HUES6 (cell line): ENCODE results near the gene NEK1.

Experiments used
- H3K27ac ChIP-seq: 2 replicates; pipeline ENCODE4 v1.7.0; 2013; ENCODE audit warnings: low read depth, mild to moderate bottlenecking, low read length, inconsistent platforms
- H3K27me3 ChIP-seq: 2 replicates; pipeline ENCODE4 v1.6.1; 2013; ENCODE audit warnings: low read length; ENCODE audit not compliant: control insufficient read depth, insufficient read depth
- H3K36me3 ChIP-seq: 2 replicates; pipeline ENCODE4 v1.6.1; 2013; ENCODE audit warnings: low read length; ENCODE audit not compliant: control insufficient read depth, insufficient read depth
- H3K4me1 ChIP-seq: 2 replicates; pipeline ENCODE4 v1.6.1; 2013; ENCODE audit warnings: low read length; ENCODE audit not compliant: control insufficient read depth, insufficient read depth
- H3K4me3 ChIP-seq: 2 replicates; pipeline ENCODE4 v1.5.1; 2013; ENCODE audit warnings: low read depth, low read length
- H3K9ac ChIP-seq: one replicate; pipeline ENCODE4 v1.6.1; 2013; ENCODE audit warnings: mild to moderate bottlenecking, low read length
- H3K9me3 ChIP-seq: 2 replicates; pipeline ENCODE4 v1.6.1; 2013; ENCODE audit warnings: low read depth, low read length; ENCODE audit not compliant: control insufficient read depth, insufficient read depth

Gene NEK1

GRCh38 chr4:169399976-169400767 is 212.2 kb downstream of the NEK1 start:
- no peaks in the 10 kb centered on the region for H3K27me3 ChIP-seq
- H3K4me3 ChIP-seq, result no peak overlapping the region
- H3K27ac ChIP-seq, result no peak overlapping the region
- H3K9me3 ChIP-seq, result no peaks in the 10 kb centered on the region
- no peak overlapping the region for H3K9ac ChIP-seq
- peaks cover 6% of the 10 kb centered on the region for H3K4me1 ChIP-seq
- H3K36me3 ChIP-seq, result no peaks in the 10 kb centered on the region

GRCh38 chr4:169398316-169398715 is 214.1 kb downstream of the NEK1 start:
- no peak overlapping the region for H3K9ac ChIP-seq

GRCh38 chr4:169397762-169398161 is 214.6 kb downstream of the NEK1 start:
- H3K9ac ChIP-seq, result no peak overlapping the region

More at GRCh38 chr4:169398316-169398715, 214.1 kb downstream of the NEK1 start:
- Histone ChIP-seq H3K9me3 (no peaks in the 10 kb centered on the region), H3K27me3 (no peaks in the 10 kb centered on the region), H3K36me3 (no peaks in the 10 kb centered on the region), H3K4me1 (no peaks in the 10 kb centered on the region), H3K4me3 (no peak overlapping the region), H3K27ac (no peak overlapping the region)

GRCh38 chr4:169385376-169385775 is 227.0 kb downstream of the NEK1 start:
- no peak overlapping the region for H3K9ac ChIP-seq
- H3K4me1 ChIP-seq, result no peaks in the 10 kb centered on the region
- no peak overlapping the region for H3K27ac ChIP-seq
- no peaks in the 10 kb centered on the region for H3K36me3 ChIP-seq
- H3K27me3 ChIP-seq, result no peaks in the 10 kb centered on the region
- no peak overlapping the region for H3K4me3 ChIP-seq
- 0 out of 2 replicates have a peak, but pooled peaks cover 3% of the 10 kb centered on the region for H3K9me3 ChIP-seq

More at GRCh38 chr4:169397762-169398161, 214.6 kb downstream of the NEK1 start:
- no peak overlapping the region for H3K27ac ChIP-seq
- H3K36me3 ChIP-seq, result no peaks in the 10 kb centered on the region
- H3K4me1 ChIP-seq, result no peaks in the 10 kb centered on the region
- H3K9me3 ChIP-seq, result no peaks in the 10 kb centered on the region
- H3K27me3 ChIP-seq, result no peaks in the 10 kb centered on the region
- H3K4me3 ChIP-seq, result no peak overlapping the region

- Histone ChIP-seq H3K27ac (no peak overlapping the region), H3K9ac (no peak overlapping the region), H3K27me3 (no peaks in the 10 kb centered on the region), H3K4me3 (no peak overlapping the region), H3K9me3 (0 out of 2 replicates have a peak, but pooled peaks cover 5% of the 10 kb centered on the region), H3K36me3 (no peaks in the 10 kb centered on the region), H3K4me1 (no peaks in the 10 kb centered on the region)
Observed at GRCh38 chr4:169384779-169385178, 227.6 kb downstream of the NEK1 start.

- no peaks in the 10 kb centered on the region for H3K27me3 ChIP-seq
- no peak overlapping the region for H3K27ac ChIP-seq
- H3K4me1 ChIP-seq, result no peaks in the 10 kb centered on the region
- H3K36me3 ChIP-seq, result no peaks in the 10 kb centered on the region
- peaks cover 6% of the 10 kb centered on the region for H3K9me3 ChIP-seq
- no peak overlapping the region for H3K9ac ChIP-seq
- no peak overlapping the region for H3K4me3 ChIP-seq
Observed at GRCh38 chr4:169383724-169384123, 228.7 kb downstream of the NEK1 start.

GRCh38 chr4:169379688-169380087 is 232.7 kb downstream of the NEK1 start:
- Histone ChIP-seq H3K4me1 (no peaks in the 10 kb centered on the region), H3K4me3 (no peak overlapping the region), H3K27ac (no peak overlapping the region), H3K9ac (no peak overlapping the region), H3K36me3 (no peaks in the 10 kb centered on the region), H3K27me3 (no peaks in the 10 kb centered on the region), H3K9me3 (peaks cover 25% of the 10 kb centered on the region)

- Histone ChIP-seq H3K9me3 (peaks cover 25% of the 10 kb centered on the region), H3K9ac (no peak overlapping the region), H3K27ac (no peak overlapping the region), H3K36me3 (no peaks in the 10 kb centered on the region), H3K4me3 (no peak overlapping the region), H3K4me1 (no peaks in the 10 kb centered on the region), H3K27me3 (no peaks in the 10 kb centered on the region)
Observed at GRCh38 chr4:169377367-169377766, 235.0 kb downstream of the NEK1 start.

- Histone ChIP-seq H3K36me3 (no peaks in the 10 kb centered on the region), H3K27me3 (no peaks in the 10 kb centered on the region), H3K27ac (no peak overlapping the region), H3K9ac (no peak overlapping the region), H3K9me3 (peaks cover 25% of the 10 kb centered on the region), H3K4me3 (no peak overlapping the region), H3K4me1 (no peaks in the 10 kb centered on the region)
Observed at GRCh38 chr4:169376421-169376820, 236.0 kb downstream of the NEK1 start.

GRCh38 chr4:169372791-169373190 is 239.6 kb downstream of the NEK1 start:
- Histone ChIP-seq H3K9me3 (peaks cover 12% of the 10 kb centered on the region), H3K9ac (no peak overlapping the region), H3K4me1 (no peaks in the 10 kb centered on the region), H3K4me3 (no peak overlapping the region), H3K27me3 (no peaks in the 10 kb centered on the region), H3K27ac (no peak overlapping the region), H3K36me3 (no peaks in the 10 kb centered on the region)

- H3K4me3 ChIP-seq, result no peak overlapping the region
- H3K9me3 ChIP-seq, result peaks cover 5% of the 10 kb centered on the region; the same call in 1 of the 2 replicates
- no peak overlapping the region for H3K9ac ChIP-seq
- H3K36me3 ChIP-seq, result no peaks in the 10 kb centered on the region
- no peak overlapping the region for H3K27ac ChIP-seq
- no peaks in the 10 kb centered on the region for H3K4me1 ChIP-seq
- no peaks in the 10 kb centered on the region for H3K27me3 ChIP-seq
Observed at GRCh38 chr4:169369634-169370033, 242.7 kb downstream of the NEK1 start.
